HG03135 (cell line): ENCODE results near the gene RASA3.

Experiments used
- ATAC-seq: cut with Tn5 transposase; IDR thresholded peaks from one replicate; pipeline ENCODE4 v1.9.1; 2021; ENCODE audit warnings: mild to moderate bottlenecking, moderate library complexity; ENCODE audit not compliant: unreplicated experiment

RASA3 gene

GRCh38 chr13:114057166-114058050, 75.0 kb downstream of the RASA3 start:
- no peak for ATAC-seq

- no peak for ATAC-seq
Measured at GRCh38 chr13:114056205-114057013, 76.0 kb downstream of the RASA3 start.

GRCh38 chr13:114055766-114056165, 76.7 kb downstream of the RASA3 start:
- no peak for ATAC-seq

GRCh38 chr13:114054830-114055439, 77.5 kb downstream of the RASA3 start:
- no peak for ATAC-seq

GRCh38 chr13:114054264-114054663, 78.2 kb downstream of the RASA3 start:
- no peak for ATAC-seq

DNA sequence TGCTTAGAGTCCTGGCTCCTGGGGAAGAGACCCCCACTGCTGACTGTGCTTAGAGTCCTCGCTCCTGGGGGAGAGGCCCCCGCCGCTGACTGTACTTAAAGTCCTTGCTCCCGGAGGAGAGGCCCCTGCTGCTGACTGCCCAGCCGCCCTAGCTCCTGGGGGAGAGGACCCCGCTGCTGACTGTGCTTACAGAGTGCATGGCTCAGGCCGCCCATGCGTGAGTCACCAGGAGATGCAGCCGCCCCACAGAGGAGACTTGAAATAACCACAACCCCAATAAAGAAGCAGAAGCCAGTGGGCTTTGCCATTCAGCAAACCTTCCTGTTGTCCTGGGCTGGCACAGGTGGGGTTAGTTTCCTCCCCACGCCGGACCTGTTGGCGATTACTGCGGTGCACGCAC, 79.4 kb downstream of the RASA3 start:
- no peak for ATAC-seq

GRCh38 chr13:114050536-114051450, 81.6 kb downstream of the RASA3 start:
- ATAC-seq: no peak

DNA sequence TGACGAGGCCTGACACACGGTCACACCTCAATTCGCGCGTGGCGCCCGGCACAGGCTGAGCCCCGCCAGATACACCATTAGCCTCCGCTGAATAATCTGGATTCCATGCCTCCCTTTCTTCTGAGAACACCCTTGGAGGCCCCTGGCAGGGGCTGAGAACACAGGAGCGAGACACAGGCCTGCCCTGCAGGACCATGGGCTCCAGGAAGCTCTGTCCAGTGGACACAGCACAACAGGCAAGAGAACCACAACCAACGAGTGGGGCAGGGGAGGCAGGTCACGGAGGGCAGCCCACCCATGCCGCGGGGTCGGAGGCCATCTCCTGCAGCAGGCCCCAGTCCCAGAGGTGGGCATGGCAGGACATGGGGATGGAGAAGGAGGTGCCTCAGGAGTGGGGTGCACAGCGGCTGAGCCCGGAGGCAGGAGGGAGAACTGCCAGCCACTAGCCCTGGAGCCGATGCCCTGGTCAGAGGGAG, 82.8 kb downstream of the RASA3 start:
- no peak for ATAC-seq

- ATAC-seq: no peak
Measured at GRCh38 chr13:114049026-114049425, 83.4 kb downstream of the RASA3 start.

- ATAC-seq: no peak
Measured at GRCh38 chr13:114048443-114048842, 84.0 kb downstream of the RASA3 start.

GRCh38 chr13:114047358-114047881, 85.0 kb downstream of the RASA3 start:
- ATAC-seq: no peak

GRCh38 chr13:114046431-114046975, 85.9 kb downstream of the RASA3 start:
- no peak for ATAC-seq

DNA sequence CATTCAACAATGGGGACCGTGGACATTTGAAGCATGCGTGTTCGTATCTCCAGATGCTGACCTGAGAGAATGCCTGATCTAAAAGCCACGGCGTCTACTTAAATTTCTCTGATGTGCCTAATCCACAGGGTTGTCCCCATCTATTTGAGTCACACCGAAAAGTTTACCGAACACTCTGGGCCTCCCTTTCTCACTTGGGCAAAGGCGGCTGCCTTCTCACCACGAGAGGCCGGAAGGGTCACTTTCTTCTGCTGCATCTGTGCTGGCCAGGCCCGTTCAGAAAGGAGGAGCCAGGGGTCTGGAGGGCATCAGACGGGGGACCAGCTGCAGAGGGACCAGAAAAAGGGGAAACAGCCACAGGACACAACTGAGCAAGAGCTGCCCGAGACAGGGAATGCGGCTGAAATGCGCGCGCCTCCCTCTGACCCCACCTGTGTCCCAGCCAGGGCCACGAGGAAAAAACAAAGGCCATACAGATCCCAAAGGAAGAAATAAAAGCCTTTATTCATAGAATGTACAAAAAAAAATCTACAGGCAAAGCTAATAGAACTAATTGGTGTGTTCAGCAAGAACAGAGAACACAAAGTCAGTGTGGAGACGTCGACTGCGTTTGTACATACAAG, 87.2 kb downstream of the RASA3 start:
- ATAC-seq: no peak

DNA sequence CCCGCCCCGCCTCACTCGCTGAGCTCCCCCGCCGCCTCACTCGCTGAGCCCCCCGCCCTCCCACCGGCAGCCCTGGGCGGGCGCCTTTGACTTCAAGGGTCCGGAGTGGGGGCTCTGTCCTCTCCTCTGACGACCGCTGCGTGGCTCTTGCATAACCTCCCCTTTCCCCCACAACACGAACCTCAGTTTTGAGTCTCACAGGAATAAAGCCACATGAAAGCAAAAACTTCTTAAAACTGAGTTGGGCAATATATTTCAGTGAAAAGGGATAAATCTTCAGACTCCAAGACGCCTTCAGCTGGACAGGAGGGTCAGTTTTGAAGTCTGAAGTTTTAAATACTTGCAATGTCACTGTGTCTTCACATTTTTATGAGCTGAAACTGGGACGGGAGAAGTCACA, 87.9 kb downstream of the RASA3 start:
- ATAC-seq: no peak

DNA sequence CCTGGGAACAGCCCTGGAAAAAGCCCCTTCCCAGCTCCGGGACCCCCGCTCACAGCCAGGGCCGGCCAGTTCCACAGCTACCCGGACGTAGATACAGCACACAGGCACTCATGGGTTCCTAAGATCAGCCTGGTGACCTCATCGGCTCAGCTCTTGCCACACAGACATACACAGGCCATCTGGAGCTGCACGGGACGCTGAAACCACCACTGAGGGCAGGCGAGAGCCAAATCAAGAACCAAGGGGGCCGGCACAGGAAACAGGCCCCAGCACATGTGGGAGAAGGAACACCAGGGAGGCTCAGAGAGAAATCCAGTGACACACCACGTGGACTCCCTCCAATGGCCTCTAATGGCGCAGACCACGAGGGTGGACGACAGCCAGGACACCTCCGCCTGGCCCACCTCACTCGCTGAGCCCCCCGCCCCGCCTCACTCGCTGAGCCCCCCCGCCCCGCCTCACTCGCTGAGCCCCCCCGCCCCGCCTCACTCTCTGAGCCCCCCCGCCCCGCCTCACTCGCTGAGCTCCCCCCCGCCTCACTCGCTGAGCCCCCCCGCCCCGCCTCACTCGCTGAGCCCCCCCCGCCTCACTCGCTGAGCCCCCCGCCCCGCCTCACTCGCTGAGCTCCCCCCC, 88.9 kb downstream of the RASA3 start:
- ATAC-seq: no peak

GRCh38 chr13:114042066-114042815, 90.2 kb downstream of the RASA3 start:
- no peak for ATAC-seq

DNA sequence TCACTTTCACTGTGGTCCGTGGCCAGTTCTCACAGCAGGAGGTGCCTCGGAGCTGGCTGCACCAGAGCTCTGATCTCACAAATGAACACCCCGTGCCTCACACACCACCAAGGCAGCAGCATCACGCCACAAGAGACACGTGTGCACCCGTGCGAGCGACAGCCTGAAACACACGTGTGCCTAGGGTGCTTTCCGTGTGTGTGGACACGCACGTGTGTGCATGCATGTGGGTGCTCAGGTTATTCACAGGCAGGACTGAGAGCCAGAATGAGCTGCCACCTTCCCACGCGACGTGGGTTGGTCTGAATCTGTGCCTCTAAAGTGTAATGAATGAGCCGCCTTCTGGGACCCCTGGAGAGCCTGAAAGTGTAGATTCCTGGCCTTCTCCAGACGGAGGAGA, 90.9 kb downstream of the RASA3 start:
- ATAC-seq: no peak

GRCh38 chr13:114039471-114040141, 92.8 kb downstream of the RASA3 start:
- no peak for ATAC-seq
